GM18868 (cell line): ENCODE data around the gene TRABD.
"Not testable (repeated sequence)": the region's sequence is repeated elsewhere in the genome, so short reads cannot be mapped to it uniquely, and the experiment has no call there.

Experiments used
- ATAC-seq: cut with Tn5 transposase; IDR thresholded peaks from one replicate; pipeline ENCODE4 v1.9.1; 2021; ENCODE audit warnings: mild to moderate bottlenecking, moderate library complexity; ENCODE audit not compliant: unreplicated experiment

TRABD gene

GRCh38 chr22:50151571-50152537 is 33.9 kb upstream of the TRABD start:
- ATAC-seq, result no peak

- no peak for ATAC-seq
These were observed 32.5 kb upstream of the TRABD start for GRCh38 chr22:50153056-50153755.

GRCh38 chr22:50153756-50154140 is 32.0 kb upstream of the TRABD start:
- ATAC-seq, result no peak

- ATAC-seq, result no peak
These were observed 27.9 kb upstream of the TRABD start for GRCh38 chr22:50157709-50158375.

- no peak for ATAC-seq
These were observed 24.8 kb upstream of the TRABD start for GRCh38 chr22:50160947-50161346.

- no peak for ATAC-seq
These were observed 24.0 kb upstream of the TRABD start for GRCh38 chr22:50161508-50162390.

- ATAC-seq, result no peak
These were observed 23.2 kb upstream of the TRABD start for GRCh38 chr22:50162391-50162956.

- no peak for ATAC-seq
These were observed 20.1 kb upstream of the TRABD start for GRCh38 chr22:50165436-50166123.

GRCh38 chr22:50167689-50168489 is 17.8 kb upstream of the TRABD start:
- no peak for ATAC-seq

- not testable (repeated sequence) for ATAC-seq
These were observed 17.1 kb upstream of the TRABD start for GRCh38 chr22:50168490-50169180.

GRCh38 chr22:50169181-50169759 is 16.4 kb upstream of the TRABD start:
- ATAC-seq, result no peak

- no peak for ATAC-seq
These were observed 15.9 kb upstream of the TRABD start for GRCh38 chr22:50169774-50170341.

GRCh38 chr22:50170453-50171318 is 15.0 kb upstream of the TRABD start, which contains the start of gene PANX2:
Gene PANX2, plus strand, starts transcription at chr22:50170731. Its CDS starts 0 bp downstream, at chr22:50170731.
- ATAC-seq, result no peak

GRCh38 chr22:50171319-50171964 is 14.3 kb upstream of the TRABD start:
- ATAC-seq, result no peak

- ATAC-seq, result no peak
These were observed 13.7 kb upstream of the TRABD start for GRCh38 chr22:50171965-50172421.
